ENCODE measurements around the gene CPSF7.
"Not testable (repeated sequence)": the region's sequence is repeated elsewhere in the genome, so short reads cannot be mapped to it uniquely, and the experiment has no call there.

DNA sequence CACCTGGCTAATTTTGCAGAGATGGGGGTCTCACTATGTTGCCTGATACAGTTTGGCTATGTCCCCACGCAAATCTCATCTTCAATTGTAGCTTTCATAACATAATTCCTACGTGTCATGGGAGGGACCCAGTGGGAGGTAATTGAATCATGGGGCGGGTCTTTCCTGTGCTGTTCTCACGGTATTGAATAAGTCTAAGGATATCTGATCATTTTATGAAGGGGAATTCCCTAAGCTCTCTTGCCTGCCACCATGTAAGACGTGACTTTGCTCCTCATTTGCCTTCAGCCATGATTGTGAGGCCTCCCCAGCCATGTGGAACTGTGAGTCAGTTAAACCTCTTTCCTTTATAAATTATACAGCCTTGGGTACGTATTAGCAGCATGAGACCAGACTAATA lies 37.8 kb upstream of the CPSF7 start:
- TF ChIP-seq, protein P1, sequence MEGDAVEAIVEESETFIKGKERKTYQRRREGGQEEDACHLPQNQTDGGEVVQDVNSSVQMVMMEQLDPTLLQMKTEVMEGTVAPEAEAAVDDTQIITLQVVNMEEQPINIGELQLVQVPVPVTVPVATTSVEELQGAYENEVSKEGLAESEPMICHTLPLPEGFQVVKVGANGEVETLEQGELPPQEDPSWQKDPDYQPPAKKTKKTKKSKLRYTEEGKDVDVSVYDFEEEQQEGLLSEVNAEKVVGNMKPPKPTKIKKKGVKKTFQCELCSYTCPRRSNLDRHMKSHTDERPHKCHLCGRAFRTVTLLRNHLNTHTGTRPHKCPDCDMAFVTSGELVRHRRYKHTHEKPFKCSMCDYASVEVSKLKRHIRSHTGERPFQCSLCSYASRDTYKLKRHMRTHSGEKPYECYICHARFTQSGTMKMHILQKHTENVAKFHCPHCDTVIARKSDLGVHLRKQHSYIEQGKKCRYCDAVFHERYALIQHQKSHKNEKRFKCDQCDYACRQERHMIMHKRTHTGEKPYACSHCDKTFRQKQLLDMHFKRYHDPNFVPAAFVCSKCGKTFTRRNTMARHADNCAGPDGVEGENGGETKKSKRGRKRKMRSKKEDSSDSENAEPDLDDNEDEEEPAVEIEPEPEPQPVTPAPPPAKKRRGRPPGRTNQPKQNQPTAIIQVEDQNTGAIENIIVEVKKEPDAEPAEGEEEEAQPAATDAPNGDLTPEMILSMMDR (IDR thresholded peaks at IDR 0.05) = not testable (repeated sequence)
- not testable (repeated sequence) for TF ChIP-seq REST (IDR thresholded peaks at IDR 0.05; ENCODE audit: insufficient read depth in 1 of 2, low read depth in 2 of 2, low read length in 1 of 2); POLR2AphosphoS5 (IDR thresholded peaks at IDR 0.05; ENCODE audit: low read depth, low read length); SIN3A (IDR thresholded peaks at IDR 0.05; ENCODE audit: borderline replicate concordance, insufficient read depth, low read depth, low read length); TCF7L2 (IDR thresholded peaks at IDR 0.05; ENCODE audit: low read depth, low read length)
